Measurements from ENCODE around the gene NDOR1. TPM values are rescaled to one million over a fixed set of nuclear protein-coding genes. Genes with fewer than 3 reads are reported as not detected.

Gene NDOR1
- total RNA-seq, 1 donor from 2014 or later, result 20.5 TPM

DNA sequence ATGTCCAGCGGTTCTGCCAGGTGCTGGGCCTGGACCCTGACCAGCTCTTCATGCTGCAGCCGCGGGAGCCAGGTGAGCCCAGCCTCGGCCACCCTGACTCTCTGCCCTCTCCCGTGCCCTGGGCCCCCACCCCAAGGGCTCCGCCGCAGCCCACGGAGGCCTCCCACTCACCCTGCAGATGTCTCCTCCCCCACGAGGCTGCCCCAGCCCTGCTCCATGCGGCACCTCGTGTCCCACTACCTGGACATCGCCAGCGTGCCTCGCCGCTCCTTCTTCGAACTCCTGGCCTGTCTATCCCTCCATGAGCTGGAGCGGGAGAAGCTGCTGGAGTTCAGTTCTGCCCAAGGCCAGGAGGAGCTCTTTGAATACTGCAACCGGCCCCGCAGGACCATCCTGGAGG is 9.1 kb downstream of the NDOR1 start:
- no peak for TF ChIP-seq CTCF (IDR thresholded peaks at IDR 0.05)
- no peaks in the 10 kb centered on the region for H3K9me3 Mint-ChIP-seq (ENCODE audit: unreplicated experiment)
- peaks cover 3% of the 10 kb centered on the region for H3K36me3 Mint-ChIP-seq (ENCODE audit: unreplicated experiment)
- no peak overlapping the region for H3K27ac Mint-ChIP-seq (ENCODE audit: unreplicated experiment)
- peaks cover 5% of the 10 kb centered on the region for H3K4me1 Mint-ChIP-seq (ENCODE audit: unreplicated experiment)
- H3K4me3 Mint-ChIP-seq (ENCODE audit: unreplicated experiment), result no peak overlapping the region
- DNase-seq (ENCODE audit: extremely low spot score, unreplicated experiment), result no peak
- no peaks in the 10 kb centered on the region for H3K27me3 Mint-ChIP-seq (ENCODE audit: unreplicated experiment)

GRCh38 chr9:137215196-137215986 is 9.9 kb downstream of the NDOR1 start:
- Mint-ChIP-seq H3K4me1 (ENCODE audit: unreplicated experiment) (peaks cover 5% of the 10 kb centered on the region), H3K27ac (ENCODE audit: unreplicated experiment) (no peak overlapping the region), H3K27me3 (ENCODE audit: unreplicated experiment) (no peaks in the 10 kb centered on the region), H3K36me3 (ENCODE audit: unreplicated experiment) (peaks cover 3% of the 10 kb centered on the region), H3K4me3 (ENCODE audit: unreplicated experiment) (no peak overlapping the region), H3K9me3 (ENCODE audit: unreplicated experiment) (no peaks in the 10 kb centered on the region)
- TF ChIP-seq CTCF (IDR thresholded peaks at IDR 0.05), result no peak
- DNase-seq (ENCODE audit: extremely low spot score, unreplicated experiment), result no peak

DNA sequence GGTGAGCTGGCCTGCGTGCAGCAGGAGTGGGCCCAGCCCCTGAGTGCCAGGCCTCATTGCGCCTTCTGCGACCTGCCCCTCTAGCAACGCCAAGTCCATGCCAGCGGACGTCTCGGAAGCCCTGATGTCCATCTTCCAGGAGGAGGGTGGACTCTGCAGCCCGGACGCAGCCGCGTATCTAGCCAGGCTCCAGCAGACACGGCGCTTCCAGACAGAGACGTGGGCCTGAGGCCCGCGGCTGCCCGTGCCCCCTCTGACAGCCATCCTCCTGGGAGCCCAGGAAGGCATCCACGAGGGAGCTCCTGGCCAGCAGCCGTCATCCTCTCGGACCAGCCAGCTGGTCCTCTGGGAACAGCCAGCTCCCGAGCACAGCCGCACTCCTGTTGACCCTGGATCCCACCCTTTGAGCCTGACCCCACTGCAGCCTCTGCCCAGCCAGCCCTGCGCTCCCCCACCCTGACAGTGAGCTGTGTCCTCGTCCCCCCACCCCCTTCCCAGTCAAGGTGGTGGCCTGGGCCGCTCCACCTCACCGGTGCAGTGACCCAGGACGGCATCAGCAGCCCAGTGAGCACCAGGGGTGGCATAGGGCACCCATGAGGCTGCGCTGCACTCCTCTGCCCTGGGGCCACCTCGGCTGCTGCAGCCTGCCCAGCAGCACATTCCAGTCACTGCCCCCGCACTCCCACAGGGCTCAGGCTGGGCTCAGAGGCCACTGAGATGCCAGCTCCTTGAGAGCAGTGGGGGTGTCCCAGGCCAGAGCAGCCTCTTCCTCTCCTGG is 10.9 kb downstream of the NDOR1 start:
- H3K36me3 Mint-ChIP-seq (ENCODE audit: unreplicated experiment), result peaks cover 3% of the 10 kb centered on the region
- TF ChIP-seq CTCF (IDR thresholded peaks at IDR 0.05), result no peak
- DNase-seq (ENCODE audit: extremely low spot score, unreplicated experiment), result no peak
- H3K4me3 Mint-ChIP-seq (ENCODE audit: unreplicated experiment), result no peak overlapping the region
- no peaks in the 10 kb centered on the region for H3K9me3 Mint-ChIP-seq (ENCODE audit: unreplicated experiment)
- no peaks in the 10 kb centered on the region for H3K27me3 Mint-ChIP-seq (ENCODE audit: unreplicated experiment)
- peaks cover 5% of the 10 kb centered on the region for H3K4me1 Mint-ChIP-seq (ENCODE audit: unreplicated experiment)
- no peak overlapping the region for H3K27ac Mint-ChIP-seq (ENCODE audit: unreplicated experiment)

DNA sequence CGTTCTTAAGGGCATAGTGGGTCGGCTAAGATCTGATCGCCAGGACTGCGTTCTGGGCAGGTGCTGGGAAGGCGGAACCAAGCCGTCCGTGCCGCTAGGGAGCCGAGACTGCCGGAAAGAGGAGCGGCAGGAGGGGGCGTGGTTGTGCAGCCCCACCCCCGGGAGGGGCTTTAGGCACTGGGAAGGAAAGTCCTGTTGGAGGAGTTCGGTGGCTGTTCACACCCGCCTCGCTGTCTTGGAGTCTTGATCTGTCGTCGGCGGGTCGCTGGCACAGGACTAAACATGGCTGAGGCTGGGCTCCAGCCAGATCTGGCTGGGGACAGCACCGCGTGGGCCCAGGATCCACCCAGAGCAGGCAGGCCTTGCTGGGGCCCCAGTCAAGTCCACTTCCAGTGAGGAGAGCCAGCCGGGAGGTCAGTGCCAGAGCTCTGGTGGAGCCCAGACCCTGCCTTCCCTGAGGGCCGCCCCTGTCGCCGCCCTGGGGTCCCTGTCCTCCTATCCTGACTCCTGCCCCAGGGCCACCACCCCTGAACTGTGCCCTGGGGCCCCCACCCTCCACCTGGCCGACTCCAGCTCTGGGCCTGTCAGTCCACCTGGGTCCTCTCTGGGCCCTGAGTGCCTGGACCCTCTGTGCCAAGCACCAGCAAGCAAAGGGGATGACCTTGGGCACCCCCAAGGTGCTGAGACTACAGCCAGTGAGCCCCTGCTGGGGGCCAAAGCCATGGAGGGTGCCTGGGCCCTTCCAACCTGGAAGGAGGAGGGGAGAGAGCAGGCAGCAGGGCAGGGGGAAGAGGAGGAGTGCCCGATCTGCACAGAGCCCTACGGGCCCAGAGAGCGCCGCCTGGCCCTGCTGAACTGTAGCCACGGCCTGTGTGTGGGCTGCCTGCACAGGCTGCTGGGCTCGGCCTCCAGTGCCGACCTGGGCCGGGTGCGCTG is 12.0 kb downstream of the NDOR1 start:
- peak overlapping the region; percentile 27 for H3K27ac Mint-ChIP-seq (ENCODE audit: unreplicated experiment)

More for the DNA sequence above, 12.0 kb downstream of the NDOR1 start:
- no peak for TF ChIP-seq CTCF (IDR thresholded peaks at IDR 0.05)
- Mint-ChIP-seq H3K36me3 (ENCODE audit: unreplicated experiment) (peaks cover 3% of the 10 kb centered on the region), H3K27me3 (ENCODE audit: unreplicated experiment) (no peaks in the 10 kb centered on the region), H3K9me3 (ENCODE audit: unreplicated experiment) (no peaks in the 10 kb centered on the region), H3K4me1 (ENCODE audit: unreplicated experiment) (peaks cover 5% of the 10 kb centered on the region), H3K4me3 (ENCODE audit: unreplicated experiment) (no peak overlapping the region)
- no peak for DNase-seq (ENCODE audit: extremely low spot score, unreplicated experiment)
